GM18520 (cell line): ENCODE results near the gene CORO2A.
"Not testable (repeated sequence)": the region's sequence is repeated elsewhere in the genome, so short reads cannot be mapped to it uniquely, and the experiment has no call there.

ENCODE experiments used
- ATAC-seq: cut with Tn5 transposase; IDR thresholded peaks from one replicate; pipeline ENCODE4 v1.9.1; 2021; ENCODE audit not compliant: unreplicated experiment

Gene CORO2A

GRCh38 chr9:98174502-98174918 is 17.9 kb downstream of the CORO2A start:
- not testable (repeated sequence) for ATAC-seq

DNA sequence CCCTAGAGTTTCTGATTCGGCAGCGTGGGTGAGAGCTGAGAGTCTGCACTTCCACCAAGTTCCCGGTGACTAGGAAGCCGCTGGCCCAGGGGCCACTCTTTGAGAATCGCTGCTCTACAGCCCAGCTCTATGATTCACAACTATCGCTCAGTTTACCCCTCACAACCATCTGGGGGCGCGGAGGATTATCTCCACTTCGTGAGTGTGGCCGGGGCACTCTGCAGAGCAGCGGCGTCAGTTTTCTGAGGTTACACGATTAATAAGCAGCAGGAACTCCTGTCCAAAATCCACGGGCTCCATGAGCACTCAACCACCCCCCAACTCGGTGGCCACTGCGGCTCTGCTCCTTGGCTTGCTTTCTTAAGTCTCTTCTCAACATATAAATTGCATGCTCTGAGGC is 19.3 kb downstream of the CORO2A start:
- ATAC-seq: no peak

GRCh38 chr9:98172604-98173003 is 19.8 kb downstream of the CORO2A start:
- no peak for ATAC-seq

- ATAC-seq: no peak
Observed at GRCh38 chr9:98171176-98171925, 21.1 kb downstream of the CORO2A start.

DNA sequence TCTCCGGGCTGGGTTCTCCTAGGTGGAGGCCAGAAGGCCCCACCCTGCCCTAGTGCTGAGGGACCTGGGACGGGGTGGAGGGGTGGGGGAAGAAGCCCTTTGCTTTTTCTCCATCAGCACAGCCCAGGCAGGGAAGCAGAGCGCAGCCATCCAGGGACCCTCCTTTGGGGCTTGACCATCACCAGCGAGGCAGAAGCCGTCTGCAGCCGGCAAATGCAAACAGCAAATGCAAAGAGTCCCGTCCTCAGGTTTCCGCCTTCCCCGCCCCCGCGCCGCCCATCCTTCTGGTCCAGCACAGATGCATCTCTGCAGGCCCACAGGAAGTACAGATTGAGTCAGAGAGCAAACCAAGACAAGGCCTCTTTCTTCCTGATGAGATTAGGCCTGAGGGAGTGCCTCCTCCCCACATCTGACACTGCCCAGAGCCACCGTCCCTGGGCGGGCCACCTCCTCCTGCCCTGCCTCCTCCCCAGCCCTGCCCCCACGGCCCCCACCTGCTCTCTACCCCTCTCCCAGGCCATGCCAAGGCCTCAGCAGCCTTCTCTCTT is 23.4 kb downstream of the CORO2A start:
- peak; percentile 99 for ATAC-seq

- ATAC-seq: no peak
Observed at GRCh38 chr9:98168153-98168780, 24.2 kb downstream of the CORO2A start.

GRCh38 chr9:98164912-98165311 is 27.5 kb downstream of the CORO2A start:
- no peak for ATAC-seq

GRCh38 chr9:98162613-98163012 is 29.8 kb downstream of the CORO2A start:
- ATAC-seq: no peak

DNA sequence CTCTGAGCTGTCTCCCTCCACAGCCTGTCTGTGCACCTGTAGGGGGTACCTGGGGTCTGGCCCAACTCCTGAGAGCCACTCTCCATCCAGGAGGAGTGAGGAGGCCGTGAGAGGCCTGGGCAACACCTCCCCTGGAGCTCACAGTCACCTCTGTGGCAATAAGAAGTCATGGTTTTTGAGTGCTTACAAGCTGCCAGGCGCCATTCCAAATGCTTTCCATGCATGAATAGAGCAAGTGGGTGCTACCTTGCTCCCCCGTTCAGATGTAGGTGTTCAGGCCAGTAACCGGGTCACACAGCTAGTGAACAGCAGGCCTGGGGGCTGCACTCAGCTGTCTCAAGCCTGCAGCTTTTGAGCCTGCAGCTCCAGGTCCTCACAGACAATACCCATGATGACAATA is 30.6 kb downstream of the CORO2A start:
- no peak for ATAC-seq

- no peak for ATAC-seq
Observed at GRCh38 chr9:98159790-98160189, 32.6 kb downstream of the CORO2A start.

DNA sequence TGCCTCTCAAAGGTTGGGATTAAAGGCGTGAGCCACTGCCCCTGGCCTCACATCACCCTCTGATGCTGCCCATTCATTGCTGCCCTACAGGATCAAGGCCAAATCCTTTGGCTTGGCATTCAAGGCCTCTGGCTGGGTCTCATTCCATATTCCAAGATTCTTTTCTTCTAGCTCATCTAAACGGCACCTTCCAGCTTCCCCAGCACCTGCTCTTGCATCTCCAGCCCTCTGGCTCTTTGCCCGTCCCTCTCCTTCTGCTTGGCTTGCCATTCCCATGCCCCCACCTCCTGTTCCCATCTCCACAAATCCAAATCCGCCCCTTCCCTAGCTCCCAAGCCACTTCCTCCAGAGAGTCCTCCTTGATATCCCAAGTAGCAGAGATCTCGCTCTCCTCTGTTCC is 33.1 kb downstream of the CORO2A start:
- no peak for ATAC-seq

DNA sequence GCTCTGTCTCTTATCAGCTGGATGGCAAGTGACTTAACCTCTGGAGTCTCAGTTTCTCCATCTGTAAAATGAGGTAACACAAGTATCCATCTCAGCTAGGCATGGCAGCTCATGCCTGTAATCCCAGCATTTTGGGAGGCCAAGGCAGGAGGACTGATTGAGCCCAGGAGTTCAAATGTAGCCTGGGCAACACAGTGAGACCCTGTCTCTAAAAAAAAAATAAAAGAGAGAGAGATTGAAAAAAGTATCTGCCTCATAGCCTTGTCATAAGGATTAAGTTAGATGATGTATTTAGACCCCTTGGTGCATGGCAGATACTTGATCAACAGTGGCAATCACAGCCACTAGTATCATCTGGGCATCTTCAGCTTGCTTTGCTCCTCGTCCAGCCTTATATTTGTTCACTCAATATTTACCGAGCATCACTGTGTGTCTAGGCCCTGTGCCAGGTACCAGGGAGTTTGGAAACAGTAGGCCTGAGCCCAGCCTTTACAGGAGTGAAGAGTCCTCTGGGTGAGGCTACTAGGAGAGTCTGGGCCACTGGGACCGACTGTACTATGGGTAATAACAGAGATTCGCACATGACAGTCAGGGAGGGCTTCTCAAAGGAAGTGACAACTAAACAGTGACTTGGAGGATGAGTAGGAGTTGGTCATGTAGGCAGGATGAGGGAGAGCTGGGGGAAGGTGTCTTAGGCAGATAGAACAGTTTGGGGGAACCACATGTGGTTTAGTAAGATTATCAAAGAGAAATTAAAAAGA is 34.2 kb downstream of the CORO2A start:
- no peak for ATAC-seq

- no peak for ATAC-seq
Observed at GRCh38 chr9:98157372-98157771, 35.1 kb downstream of the CORO2A start.

DNA sequence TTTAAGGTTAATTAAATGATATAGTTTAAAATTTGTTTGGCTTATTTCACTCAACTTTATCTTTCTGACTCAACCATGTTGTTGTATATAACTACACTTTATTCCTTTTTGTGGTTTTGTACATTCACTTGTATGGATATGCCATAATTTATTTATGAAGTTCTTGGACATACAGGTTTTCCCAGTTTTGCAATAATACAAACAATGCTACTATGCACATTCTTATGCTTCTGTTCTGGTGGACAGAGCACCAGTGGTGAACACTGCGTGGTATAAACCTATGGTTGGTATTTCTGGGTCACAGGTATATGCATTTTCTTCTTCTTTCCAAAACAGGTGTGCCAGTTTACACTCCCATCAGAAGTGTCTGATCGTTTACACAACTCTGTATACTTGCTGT is 37.8 kb downstream of the CORO2A start:
- ATAC-seq: no peak

- ATAC-seq: no peak
Observed at GRCh38 chr9:98152526-98152925, 39.9 kb downstream of the CORO2A start.

DNA sequence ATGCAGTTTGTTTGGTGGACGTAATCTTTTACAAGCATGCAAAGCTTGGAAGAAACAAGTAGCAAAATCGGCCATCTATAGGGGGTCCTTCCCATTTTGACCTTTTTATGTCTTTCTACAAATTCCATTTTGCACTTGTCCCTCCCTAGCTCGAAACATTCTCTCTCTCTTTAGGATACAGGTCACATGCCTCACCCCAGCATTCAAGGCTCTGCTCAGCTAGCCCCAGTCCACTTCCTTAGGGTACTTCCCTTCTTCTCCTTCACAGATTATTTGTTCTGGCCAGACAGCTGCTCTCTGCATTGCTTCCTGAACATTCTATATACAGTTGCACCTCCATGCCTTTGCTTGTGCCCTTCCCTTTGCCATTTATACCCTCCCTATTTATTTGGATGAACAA is 41.7 kb downstream of the CORO2A start:
- no peak for ATAC-seq

DNA sequence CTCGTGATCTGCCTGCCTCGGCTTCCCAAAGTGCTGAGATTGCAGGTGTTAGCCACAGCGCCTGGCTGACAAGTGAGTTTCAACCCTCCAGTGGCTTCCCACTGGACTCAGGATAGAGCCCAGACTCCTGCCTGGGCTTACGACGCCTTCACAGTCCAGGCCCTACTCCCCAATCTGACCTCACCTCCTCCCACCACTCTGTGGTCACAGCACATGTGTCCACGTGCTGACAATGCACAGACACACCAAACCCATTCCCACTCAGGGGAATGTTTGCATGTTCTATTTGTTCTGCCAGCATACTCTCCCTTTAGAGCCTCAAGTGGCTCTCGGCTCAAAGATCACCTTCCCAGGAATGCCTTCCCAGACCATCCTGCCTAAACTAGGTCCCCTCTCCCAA is 42.3 kb downstream of the CORO2A start:
- ATAC-seq: no peak

DNA sequence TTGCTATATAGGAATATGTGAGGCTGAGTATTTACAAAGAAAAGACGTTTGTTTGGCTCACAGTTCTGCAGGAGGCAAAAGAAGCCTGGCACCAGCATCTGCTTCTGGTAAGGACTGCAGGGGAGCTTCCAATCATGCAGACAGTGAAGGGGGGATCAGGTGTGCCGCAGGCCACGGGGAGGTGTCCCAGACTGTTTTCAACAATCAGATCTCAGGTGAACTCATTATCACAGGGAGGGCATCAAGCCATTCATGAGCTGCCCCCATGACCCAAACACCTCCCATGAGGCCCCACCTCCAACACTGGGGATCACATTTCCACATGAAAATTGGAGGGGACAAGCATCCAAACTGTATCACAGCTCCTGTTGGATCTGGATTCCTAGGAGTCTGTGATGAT is 43.0 kb downstream of the CORO2A start:
- no peak for ATAC-seq

- no peak for ATAC-seq
Observed at GRCh38 chr9:98148486-98148885, 44.0 kb downstream of the CORO2A start.

DNA sequence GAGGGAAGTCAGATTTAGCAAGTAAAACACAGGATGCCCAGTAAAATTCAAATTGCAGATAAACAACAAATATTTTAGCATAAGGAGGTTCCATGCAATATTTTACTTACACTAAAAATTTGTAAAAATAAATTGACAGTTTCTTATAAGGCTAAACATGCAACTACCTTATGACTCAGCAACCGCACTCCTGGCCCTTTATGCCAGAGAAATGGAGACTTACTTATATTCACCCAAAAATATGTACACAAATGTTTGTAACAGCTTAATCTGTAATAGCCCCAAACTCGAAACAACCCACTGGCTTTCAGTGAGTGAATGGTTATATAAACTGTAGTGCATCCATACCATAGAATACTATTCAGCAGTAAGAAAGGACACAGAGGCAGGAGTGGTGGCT is 44.9 kb downstream of the CORO2A start:
- no peak for ATAC-seq

DNA sequence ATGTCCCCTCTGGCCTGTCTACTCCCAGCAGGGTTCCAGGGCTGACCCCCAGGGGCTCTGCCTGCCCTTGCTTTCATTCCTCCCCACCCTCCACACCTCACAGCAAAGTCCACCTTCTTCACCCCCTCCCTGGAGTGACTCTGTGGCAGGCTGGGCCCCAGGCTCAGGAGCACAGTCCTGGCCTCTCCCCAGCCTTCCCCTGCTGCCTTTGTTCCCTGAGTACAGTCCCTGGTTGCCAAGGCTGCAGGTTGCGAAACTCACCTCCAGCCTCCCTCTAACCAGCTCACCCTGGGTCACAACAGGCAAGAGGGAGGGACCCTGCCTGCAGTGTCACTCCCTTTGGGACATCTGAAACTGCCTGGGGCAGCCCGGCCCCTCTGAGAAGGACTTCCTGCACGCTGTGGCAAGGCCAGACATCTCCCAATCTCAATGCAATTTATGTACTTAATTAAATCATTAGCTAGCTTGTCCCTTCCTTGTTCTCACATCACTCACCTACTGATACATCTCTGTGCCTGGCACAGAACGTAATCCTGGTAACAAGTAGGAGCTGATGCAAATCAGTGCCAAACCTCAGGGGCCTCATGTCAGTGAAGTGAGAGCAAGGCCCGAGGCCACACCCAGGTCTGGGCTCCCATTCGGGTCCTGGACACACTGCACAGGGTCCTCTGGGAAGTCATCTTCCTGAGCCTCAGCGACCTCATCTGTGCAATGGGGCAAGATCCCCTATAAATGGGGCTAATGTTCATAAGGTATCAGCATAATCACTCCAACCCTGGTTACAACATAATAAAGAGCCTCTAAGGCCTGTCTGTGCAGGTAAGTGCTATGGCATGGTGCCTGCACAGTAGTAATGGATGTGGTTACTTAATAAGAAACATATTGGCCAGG is 46.1 kb downstream of the CORO2A start:
- no peak for ATAC-seq
